HG03108 (cell line): ENCODE measurements around the gene MAPK4.

ENCODE experiments used
- ATAC-seq: cut with Tn5 transposase; IDR thresholded peaks from one replicate; pipeline ENCODE4 v1.9.1; 2021; ENCODE audit warnings: moderate library complexity; ENCODE audit not compliant: unreplicated experiment

The MAPK4 gene

DNA sequence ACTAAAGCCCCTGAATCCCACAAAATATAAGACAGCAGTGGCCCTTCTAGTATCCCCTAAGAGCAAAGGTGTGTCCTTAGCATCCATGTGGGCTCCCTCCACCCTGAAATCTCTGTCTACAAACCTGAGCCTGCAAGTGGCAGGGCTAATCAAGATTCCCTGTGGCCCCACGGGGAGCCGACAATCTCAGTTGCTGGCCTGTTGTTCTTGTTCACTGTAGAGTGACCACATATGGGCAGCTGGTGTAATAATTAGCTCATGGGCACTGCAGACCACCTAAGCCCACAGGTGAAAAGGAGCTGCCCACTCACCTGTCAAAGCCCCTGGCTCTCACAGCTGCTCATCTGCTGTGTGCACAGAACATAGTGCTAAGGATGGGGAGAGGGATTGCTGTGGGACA, 157.7 kb downstream of the MAPK4 start:
- ATAC-seq = no peak

- ATAC-seq = no peak
Measured at GRCh38 chr18:50719471-50720324, 159.8 kb downstream of the MAPK4 start.

DNA sequence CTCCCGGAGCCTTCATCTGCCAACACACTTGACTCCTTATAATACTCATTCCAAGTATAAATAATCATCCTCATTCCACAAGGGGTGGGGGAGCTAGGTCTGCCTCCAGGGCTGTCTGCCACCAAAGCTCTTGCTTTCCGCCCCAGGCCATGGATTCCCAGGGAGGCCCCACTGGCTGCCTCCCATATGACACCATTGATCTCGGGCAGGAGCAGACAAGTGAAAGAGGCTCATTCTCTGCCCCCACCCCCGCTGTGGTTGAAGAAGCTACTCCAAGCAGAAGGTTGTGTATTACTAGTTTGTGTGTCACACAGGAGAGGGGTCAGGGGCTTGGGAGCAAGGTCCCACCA, 160.4 kb downstream of the MAPK4 start:
- ATAC-seq = no peak

- no peak for ATAC-seq
Measured at GRCh38 chr18:50721006-50721405, 161.1 kb downstream of the MAPK4 start.

- no peak for ATAC-seq
Measured at GRCh38 chr18:50721451-50722120, 161.7 kb downstream of the MAPK4 start.

DNA sequence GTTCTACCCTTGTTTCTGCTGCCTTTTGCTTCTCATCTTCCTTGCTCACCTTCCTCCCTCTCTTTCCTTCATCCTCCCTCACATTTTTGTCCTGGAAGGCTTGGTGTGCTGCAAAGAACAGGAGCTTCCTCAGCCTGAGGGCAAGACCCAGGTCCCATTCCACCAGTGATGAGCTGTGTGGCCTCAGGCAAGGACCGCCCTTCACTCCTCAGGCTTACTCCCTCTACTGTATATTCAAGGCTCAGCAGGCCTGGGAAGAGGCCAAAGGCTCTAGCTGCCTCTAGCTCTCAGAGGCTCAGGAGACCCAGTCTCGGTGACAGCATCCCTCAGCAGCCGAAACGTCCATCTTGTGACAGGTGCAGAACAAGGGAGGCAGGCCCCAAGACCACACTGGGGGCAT, 162.4 kb downstream of the MAPK4 start:
- no peak for ATAC-seq

DNA sequence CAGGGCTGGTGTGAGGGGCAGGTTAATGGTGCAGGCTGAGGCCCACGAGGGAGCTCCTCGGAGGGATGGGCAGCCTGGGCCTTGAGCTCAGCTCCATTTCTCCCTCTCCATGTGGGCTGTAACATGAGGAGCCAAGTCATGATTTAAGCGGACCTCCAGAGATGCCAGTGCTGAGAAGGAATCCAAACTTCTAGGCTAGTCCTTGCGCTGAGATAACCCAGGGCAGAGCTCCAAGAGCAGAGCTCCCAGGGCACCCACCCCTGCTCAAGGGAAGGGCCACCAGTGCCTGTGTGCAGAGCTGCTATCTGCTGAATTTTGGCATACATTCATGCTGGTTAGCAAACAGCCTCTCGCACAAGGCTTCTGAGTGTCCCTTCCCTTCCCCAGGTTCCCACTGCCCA, 164.9 kb downstream of the MAPK4 start:
- no peak for ATAC-seq

GRCh38 chr18:50726960-50727589, 167.2 kb downstream of the MAPK4 start:
- ATAC-seq = peak; percentile 84

DNA sequence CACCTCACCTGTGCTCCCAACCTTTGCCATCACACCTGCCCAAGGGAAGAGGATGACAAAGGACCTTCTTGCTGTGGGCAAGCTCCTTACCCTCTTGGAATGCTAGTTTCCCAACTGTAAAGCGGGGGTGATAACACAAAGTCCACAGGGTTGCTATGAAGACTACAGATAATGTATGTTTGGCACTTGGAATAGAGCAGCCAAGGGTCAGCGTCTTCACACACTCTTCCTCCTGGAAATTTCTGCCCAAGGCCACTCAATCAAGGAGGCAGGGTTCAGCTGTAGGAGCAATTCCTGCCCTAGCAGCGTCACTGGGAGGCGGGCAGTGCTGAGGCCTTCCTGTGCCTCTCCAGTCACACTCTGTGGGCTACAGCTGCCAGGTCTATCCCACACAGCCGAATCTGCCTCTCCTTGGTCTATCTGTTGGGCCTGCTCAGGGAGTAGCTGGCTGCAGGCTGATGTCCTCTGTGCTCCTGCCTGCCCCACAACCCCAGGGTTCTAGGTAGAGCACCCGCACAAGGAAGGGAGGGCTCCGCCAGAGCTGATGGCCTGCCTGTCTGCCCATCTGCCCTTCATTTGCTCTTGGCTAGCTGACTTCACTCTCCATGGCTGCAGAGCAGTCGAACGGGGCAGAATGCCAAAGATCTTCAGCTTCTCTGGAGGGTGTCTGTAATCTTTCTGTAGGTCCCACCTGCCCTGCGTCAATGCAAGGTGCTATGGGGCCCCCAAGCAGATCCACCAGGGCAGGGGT, 168.0 kb downstream of the MAPK4 start:
- no peak for ATAC-seq

- ATAC-seq = no peak
Measured at GRCh38 chr18:50729376-50729775, 169.5 kb downstream of the MAPK4 start.

- ATAC-seq = no peak
Measured at GRCh38 chr18:50729986-50730385, 170.1 kb downstream of the MAPK4 start.

DNA sequence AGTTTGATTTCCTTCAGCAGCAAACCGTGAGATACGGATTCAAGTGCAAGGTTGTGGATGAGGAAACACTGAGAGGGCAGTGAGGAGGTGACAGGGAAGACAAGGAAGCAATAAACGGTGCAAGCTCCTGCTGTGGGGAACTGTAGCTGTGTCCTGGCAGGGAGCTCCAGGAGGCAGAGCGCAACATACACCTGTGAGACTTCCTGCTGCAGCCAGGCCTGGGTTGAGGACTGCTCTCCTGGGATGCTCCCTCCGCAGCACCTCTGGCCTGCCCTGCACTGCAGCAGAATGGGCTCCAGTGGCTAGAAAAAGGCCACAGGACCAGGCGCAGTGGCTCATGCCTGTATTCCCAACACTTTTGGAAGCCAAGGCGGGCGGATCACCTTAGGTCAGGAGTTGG, 174.5 kb downstream of the MAPK4 start:
- ATAC-seq = no peak

GRCh38 chr18:50734886-50735285, 175.0 kb downstream of the MAPK4 start:
- no peak for ATAC-seq

DNA sequence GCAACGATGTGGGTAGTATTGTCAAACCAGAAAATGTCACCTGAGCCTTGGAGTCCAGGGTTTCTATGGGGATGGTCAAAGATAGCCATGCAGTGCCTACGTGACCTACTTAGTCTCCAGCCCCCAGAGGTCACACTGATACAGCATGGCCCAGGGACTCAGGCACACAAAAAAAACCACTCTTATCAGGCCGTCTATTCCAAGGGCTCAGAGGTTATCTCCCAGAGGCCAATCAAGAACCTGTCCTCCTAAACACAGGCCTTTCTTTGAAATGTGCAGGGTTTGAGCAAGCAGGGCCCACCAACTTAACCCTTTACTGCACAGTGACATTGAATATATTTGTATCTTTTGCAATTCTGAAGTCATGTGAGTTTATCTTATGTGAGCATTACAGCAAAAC, 177.2 kb downstream of the MAPK4 start:
- ATAC-seq = no peak

DNA sequence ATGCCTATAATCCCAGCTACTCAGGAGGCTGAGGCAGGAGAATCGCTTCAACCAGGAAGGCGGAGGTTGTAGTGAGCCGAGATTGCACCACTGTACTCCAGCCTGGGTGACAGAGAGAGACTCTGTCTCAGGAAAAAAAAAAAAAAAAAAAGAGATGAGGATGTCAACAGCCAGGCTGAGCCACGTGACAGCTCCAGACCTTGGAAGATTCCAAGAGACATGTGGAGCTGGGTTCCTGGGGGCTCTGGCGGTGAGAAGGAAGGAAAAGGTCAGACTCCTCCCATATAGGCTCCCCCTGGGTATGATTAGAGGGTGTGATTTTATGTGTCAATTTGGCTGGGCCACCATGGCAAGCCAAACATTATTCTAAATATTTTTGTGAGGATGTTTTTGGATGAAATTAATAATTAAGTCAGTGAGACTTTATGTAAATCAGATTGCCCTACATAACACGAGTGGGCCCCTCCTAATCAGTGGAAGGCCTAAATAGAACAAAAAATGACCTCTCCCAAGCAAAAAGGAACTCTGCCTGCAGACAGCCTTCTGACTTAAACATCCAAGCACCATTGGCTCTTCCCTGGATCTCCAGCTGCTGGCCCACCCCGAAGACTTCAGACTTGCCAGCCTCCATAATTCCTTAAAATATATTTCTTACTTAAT, 178.3 kb downstream of the MAPK4 start:
- ATAC-seq = no peak

DNA sequence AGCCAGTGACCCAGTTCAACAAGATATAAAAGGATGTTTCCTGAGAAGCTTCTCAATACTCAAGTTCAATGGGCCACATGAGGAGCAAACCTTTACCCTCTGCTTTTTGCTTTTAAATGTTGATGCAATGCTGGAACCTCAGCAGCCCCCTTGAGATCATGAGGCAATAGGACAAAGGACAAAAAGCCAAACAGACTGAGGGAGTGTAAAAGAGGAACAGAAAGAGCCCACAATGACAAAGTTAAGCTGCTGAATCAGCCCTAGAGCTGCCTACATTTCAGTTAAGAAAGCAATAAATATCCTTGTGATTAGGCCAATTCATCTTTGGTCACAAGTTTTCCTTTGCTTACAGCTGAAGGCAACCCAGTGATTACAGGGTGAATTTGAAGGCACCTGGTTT, 183.1 kb downstream of the MAPK4 start:
- ATAC-seq = no peak

DNA sequence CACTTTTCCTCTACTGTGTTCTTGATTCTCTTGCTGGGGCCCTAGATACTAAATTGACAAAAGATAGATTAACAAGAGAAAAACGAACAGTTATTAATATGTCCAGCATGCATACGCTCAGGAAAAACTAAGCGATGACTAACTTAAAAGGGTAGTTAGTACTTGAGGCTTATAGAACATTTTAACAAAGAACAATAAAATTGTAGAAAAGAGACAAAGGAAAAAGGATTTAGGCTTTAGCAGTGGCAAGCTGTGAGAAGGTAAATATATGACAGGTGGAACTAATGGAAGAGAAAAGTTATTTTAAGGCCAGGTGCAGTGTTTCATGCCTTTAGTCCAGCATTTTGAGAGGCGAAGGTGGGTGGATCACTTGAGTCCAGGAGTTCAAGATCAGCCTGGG, 184.4 kb downstream of the MAPK4 start:
- no peak for ATAC-seq

DNA sequence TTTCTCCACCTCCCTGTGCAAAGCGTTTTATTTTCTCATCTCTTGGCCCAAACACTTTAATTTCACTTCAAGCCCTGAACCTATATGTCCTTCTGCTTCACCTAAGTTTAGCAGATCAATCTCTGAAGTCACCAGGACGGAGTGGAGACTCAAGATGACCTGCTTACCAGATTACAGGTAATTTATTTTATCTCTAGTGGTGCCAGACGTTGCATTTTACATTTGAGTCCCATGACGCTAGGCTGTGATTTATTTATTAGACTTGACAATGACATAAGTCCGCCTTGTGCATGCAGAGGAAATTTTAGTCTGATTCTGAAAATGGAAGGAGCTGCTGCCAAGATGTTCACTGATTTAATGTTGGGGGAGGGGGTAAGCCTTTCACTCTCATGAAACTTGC, 186.1 kb downstream of the MAPK4 start:
- ATAC-seq = no peak

DNA sequence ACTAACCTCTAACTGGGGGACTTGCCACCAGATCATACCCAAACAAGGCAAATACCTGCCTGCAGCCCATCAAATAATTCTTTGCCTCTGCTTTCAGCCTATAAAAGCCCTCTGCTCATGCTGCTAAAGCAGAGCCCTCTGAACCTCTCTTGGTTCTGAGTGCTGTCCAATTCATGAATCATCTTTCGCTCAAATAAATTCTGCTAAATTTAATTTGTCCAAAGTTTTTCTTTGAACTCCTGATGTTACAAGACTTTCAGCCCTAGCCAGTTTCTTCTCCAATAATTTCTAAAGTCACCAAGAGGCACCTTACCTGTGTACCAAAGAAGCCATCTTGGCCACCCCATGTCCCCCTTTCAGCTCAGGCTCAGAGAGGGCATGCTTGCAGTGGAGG, 188.0 kb downstream of the MAPK4 start:
- ATAC-seq = no peak

GRCh38 chr18:50748243-50749229, 188.6 kb downstream of the MAPK4 start:
- no peak for ATAC-seq
